HG03457 (cell line): ENCODE measurements around the gene CCL19.
"Not testable (repeated sequence)": the region's sequence is repeated elsewhere in the genome, so short reads cannot be mapped to it uniquely, and the experiment has no call there.

Source experiments
- ATAC-seq: cut with Tn5 transposase; IDR thresholded peaks from one replicate; pipeline ENCODE4 v1.9.1; 2021; ENCODE audit warnings: moderate number of reproducible peaks; ENCODE audit not compliant: unreplicated experiment

Gene CCL19

DNA sequence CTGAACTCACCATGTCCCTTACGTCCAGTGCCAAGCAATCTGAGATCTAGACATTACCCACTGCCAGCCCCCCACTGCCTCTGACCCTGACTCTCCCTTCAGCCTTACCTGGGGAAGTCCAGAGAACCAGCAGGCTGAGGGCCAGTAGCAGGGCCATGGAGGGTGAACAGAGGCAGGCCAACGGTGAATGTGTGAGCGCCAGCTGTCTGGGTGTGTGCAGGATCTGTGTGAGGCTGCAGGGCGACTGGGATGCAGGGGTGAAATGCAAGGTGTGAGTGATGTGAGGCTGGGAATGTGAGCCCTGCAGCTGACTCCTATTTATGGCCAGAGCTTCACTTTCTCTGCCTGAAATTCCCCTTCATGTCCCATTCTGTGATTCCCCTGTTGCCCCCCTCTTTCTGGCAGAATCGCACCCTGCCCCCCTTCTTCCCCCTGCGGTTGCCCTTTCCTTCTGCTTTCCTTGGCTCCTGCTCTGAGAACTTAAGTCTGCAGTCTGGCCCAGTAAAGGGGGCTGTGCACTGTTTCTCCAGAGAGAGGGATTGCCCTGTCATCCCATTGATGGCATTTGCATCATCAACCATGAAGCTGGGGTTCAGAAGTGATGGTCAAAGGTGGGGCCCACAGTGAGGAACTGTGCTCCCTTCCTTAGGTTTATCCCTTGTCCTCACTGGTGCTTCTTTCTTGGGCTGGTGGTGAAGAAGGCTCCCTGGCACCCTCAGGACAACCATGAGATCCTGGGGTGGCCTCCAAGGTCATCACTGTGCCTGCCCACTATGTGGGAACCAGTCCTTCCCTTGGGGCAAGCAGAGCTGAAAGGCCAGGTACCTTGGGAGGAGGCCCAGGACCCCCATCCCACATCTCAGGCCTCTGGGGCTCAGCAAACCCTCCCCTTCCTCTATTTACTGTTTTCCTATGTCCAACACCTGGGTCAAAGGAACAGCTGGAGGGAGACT, at the start of gene CCL19:
CCL19 (minus strand) TSS at position 294 of the 953 bp plus-strand sequence; CDS start at position 157, 137 bp downstream.
- no peak for ATAC-seq

DNA sequence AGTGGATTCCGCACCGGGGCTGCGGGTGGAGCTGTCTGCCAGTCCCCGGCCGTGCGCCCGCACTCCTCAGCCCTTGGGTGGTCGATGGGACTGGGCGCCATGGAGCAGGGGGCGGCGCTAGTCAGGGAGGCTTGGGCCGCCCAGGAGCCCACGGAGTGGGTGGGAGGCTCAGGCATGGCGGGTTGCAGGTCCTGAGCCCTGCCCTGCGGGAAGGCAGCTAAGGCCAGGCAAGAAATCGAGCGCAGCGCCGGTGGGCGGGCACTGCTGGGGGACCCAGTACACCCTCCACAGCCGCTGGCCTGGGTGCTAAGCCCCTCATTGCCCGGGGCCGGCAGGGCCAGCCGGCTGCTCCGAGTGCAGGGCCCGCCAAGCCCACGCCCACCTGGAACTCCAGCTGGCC, 49.1 kb upstream of the CCL19 start:
- ATAC-seq = not testable (repeated sequence)

DNA sequence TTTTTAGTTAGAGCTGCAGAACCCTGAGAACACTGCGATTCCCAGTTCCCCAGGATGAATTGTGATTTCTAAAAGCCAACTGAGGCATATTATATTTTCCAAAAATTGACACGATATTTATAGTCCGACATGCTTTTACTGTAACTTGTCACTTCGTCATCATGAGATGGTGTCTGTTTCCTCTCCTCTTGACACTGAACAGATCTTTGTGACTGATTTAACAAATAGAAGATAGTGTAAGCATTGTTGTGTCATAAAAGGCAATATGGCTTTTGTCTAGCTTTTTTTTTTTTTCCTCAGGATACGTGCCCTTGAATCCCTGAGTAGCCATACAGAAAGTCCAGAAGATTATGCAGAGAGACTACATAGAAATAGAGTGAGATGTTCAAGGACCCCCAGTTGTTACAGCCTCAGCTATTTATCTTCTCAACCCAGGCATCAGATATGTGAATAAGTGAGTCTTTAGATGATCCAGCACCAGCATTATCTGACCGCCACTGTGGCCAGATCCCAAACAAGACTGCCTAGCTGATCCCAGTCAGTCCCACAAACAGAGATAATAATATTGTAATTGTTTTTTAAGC, 46.7 kb upstream of the CCL19 start:
- no peak for ATAC-seq

- ATAC-seq = no peak
These were observed 43.6 kb upstream of the CCL19 start for GRCh38 chr9:34734720-34735119.

DNA sequence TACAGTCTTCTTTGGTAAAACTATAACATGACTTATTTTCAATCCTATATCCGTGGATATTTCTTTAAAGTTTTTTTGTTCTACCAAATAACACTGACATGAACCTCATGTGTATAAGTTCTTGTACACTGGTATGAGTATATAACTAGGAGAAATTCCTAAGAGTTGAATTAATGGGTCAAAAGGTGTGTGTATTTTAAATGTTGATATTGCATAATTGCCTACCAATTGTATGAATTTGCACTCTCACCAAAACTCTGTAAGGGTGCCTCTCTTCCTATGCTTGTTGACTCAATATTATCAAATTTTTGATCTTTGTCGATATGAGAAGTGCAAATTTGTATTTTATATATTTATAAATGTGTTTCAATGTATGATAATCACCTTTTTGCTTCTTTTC, 41.8 kb upstream of the CCL19 start:
- no peak for ATAC-seq

- no peak for ATAC-seq
These were observed 41.4 kb upstream of the CCL19 start for GRCh38 chr9:34732478-34732877.

- no peak for ATAC-seq
These were observed 32.1 kb upstream of the CCL19 start for GRCh38 chr9:34723141-34723540.

DNA sequence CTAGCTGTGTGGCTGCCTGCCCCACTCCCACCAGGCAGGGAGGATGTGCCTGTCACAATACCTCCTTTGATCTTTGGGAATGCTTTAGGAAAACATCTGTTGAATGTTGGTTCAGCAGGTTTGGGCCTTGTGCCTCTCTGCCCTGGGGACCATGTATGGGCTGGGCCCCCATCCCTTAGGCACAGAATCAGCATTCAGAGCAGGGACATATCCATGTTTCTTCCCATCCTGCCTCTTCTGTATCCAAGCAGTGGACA, 28.6 kb upstream of the CCL19 start:
- ATAC-seq = not testable (repeated sequence)

- no peak for ATAC-seq
These were observed 28.1 kb upstream of the CCL19 start for GRCh38 chr9:34719021-34719768.

- no peak for ATAC-seq
These were observed 27.0 kb upstream of the CCL19 start for GRCh38 chr9:34717996-34718614.

GRCh38 chr9:34716711-34717110, 25.6 kb upstream of the CCL19 start:
- no peak for ATAC-seq

DNA sequence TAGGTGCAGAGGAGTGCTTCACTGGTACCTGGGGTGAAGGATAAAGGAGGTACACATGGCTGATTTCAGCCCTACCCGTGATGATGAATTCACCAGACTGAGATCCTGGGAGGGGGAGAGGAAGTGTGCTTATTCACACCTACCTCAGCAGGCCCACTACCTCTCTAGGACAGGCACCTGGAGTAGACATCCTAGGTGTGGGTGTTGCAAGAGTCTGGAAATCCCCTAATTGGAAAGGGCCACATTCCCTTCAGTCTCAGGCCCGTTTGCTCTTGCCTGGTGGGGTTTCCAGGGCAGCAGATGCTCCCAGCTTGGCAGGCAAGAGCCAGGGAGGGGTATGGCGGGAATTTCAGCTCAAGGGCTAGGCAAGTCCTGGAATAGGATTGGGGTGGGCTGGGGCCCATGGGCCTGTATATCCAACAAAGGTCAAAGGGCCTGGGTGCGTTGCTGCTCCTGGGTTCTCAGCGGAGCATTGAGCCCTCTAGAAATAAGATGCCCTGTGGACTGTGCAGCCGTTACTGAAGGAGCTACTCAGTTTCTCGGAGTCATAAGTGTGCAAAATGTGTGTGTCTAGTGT, 24.7 kb upstream of the CCL19 start:
- ATAC-seq = no peak

DNA sequence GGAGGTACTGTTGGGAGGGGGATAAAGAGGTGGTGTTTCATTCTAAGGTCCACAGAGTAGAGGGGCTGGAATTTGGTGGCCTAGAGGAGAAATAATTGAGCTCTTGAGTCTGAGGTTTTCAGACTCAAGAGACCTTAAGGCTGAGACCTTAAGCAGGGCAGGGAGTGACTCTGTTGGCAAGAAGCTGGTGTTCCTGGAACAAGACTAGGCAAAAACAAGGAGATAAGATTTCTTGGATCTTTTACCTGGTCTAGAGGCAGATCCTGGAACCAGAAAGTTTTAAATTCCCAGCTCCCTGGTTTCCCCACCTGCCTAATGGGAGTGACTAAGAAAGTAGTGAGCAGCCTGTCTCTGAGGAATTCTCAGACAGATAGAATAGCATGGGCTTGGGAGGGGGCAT, 22.9 kb upstream of the CCL19 start:
- ATAC-seq = no peak

DNA sequence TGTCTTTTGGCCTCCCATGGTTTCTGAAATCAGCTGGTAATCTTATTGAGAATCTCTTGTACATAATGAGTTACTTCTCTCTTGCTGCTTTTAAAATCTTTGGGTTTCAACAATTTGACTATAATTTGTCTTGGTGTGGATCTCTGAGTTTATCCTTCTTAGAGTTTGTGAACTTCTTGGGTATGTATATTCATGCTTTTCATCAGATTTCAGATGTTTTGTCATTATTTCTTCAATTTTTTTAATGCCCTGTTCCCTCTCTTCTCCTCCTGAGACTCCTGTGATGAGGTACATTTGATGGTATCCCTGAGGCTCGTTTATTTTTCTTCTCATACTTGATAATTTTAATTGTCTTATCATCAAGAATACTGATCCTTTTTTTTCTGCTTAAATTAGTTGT, 21.1 kb upstream of the CCL19 start:
- ATAC-seq = no peak

- no peak for ATAC-seq
These were observed 18.9 kb upstream of the CCL19 start, which contains the start of gene CCL21 for GRCh38 chr9:34710023-34710422. Gene CCL21 (minus strand): TSS chr9:34710136. CDS start chr9:34710066, 70 bp downstream.

GRCh38 chr9:34709196-34709978, 18.3 kb upstream of the CCL19 start:
- no peak for ATAC-seq

- no peak for ATAC-seq
These were observed 16.1 kb upstream of the CCL19 start for GRCh38 chr9:34707130-34707529.

- peak; percentile 65 for ATAC-seq
These were observed 11.0 kb upstream of the CCL19 start for GRCh38 chr9:34701769-34702736.
